Measurements from ENCODE around the gene HOXC12. TPM values are rescaled to one million over a fixed set of nuclear protein-coding genes. Genes with fewer than 3 reads are reported as not detected.

HOXC12 gene
- total and polyA plus RNA-seq, 4 donors = not detected

DNA sequence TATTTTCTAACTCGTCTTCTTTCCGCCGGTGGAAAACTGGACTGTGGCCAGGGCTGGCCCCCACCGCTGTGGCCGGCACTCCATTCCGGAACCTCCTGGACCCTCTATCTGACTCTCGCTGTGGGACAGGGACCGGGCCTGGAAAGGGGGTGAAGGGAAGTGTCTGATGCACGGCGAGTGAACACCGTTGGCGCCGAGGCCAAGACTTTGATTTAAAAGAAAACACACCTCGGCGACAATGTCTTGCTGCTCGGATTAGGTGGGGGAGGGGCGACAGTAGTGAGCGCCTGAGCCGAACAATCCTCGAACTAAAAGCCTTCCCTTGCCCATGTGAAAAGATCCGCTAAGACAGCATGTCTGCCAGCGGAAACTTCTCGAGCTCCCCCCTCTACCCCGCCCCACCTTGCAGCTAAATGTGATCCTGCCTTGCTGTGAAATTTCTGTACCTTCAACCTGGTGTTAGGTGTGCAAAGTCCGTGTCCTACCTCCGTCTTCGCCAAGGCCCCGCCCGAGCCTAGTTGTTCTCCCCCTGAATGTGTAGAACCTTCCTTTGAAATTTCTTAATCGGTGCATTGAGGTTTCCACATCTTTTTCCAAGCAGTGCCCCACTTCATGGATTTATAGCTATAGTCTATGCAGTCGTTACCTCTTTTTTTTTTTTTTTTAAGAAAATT is 20.9 kb downstream of the HOXC12 start:
- 12% methylated on average over 31 of the region's 31 CpGs for WGBS
- H3K9me3 ChIP-seq (ENCODE audit: control insufficient read depth in 4 of 4, low read length in 3 of 4) = no peaks in the 10 kb centered on the region
- peaks cover 5 to 42% (median 30%) of the 10 kb centered on the region in 4 donors for H3K27me3 ChIP-seq (ENCODE audit: control insufficient read depth in 4 of 4, insufficient read depth in 4 of 4, low read length in 3 of 4)
- H3K36me3 ChIP-seq (ENCODE audit: control insufficient read depth in 4 of 4, insufficient read depth in 3 of 4, low read depth in 1 of 4, low read length in 3 of 4) = no peaks in the 10 kb centered on the region
- no peak overlapping the region for H3K4me3 ChIP-seq (ENCODE audit: low read depth in 1 of 3, low read length in 3 of 3)
- H3K27ac ChIP-seq (ENCODE audit: low read depth in 1 of 2, low read length in 2 of 2) = no peak overlapping the region
- H3K9ac ChIP-seq (ENCODE audit: low read depth in 1 of 2, low read length in 2 of 2) = no peak overlapping the region
- no peak for TF ChIP-seq GABPA (IDR thresholded peaks at IDR 0.05 in 1 of 2, conservative IDR thresholded peaks at IDR 0.05 in 1 of 2)
- TF ChIP-seq HNF4A (conservative IDR thresholded peaks at IDR 0.05) = no peak
- TF ChIP-seq FOXA2 (IDR thresholded peaks at IDR 0.05) = no peak
- TF ChIP-seq YY1 (IDR thresholded peaks at IDR 0.05) = no peak
- TF ChIP-seq, protein P1, sequence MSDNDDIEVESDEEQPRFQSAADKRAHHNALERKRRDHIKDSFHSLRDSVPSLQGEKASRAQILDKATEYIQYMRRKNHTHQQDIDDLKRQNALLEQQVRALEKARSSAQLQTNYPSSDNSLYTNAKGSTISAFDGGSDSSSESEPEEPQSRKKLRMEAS (IDR thresholded peaks at IDR 0.05) = no peak
- TF ChIP-seq, protein P2, sequence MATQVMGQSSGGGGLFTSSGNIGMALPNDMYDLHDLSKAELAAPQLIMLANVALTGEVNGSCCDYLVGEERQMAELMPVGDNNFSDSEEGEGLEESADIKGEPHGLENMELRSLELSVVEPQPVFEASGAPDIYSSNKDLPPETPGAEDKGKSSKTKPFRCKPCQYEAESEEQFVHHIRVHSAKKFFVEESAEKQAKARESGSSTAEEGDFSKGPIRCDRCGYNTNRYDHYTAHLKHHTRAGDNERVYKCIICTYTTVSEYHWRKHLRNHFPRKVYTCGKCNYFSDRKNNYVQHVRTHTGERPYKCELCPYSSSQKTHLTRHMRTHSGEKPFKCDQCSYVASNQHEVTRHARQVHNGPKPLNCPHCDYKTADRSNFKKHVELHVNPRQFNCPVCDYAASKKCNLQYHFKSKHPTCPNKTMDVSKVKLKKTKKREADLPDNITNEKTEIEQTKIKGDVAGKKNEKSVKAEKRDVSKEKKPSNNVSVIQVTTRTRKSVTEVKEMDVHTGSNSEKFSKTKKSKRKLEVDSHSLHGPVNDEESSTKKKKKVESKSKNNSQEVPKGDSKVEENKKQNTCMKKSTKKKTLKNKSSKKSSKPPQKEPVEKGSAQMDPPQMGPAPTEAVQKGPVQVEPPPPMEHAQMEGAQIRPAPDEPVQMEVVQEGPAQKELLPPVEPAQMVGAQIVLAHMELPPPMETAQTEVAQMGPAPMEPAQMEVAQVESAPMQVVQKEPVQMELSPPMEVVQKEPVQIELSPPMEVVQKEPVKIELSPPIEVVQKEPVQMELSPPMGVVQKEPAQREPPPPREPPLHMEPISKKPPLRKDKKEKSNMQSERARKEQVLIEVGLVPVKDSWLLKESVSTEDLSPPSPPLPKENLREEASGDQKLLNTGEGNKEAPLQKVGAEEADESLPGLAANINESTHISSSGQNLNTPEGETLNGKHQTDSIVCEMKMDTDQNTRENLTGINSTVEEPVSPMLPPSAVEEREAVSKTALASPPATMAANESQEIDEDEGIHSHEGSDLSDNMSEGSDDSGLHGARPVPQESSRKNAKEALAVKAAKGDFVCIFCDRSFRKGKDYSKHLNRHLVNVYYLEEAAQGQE (IDR thresholded peaks at IDR 0.05) = no peak
- no peak for TF ChIP-seq ZBTB33 (IDR thresholded peaks at IDR 0.05)
- no peak for TF ChIP-seq SP1 (IDR thresholded peaks at IDR 0.05)
- TF ChIP-seq ATF3 (IDR thresholded peaks at IDR 0.05) = no peak
- no peak for TF ChIP-seq RXRA (IDR thresholded peaks at IDR 0.05)
- no peak for TF ChIP-seq RAD21 (IDR thresholded peaks at IDR 0.05)
- no peak for TF ChIP-seq TAF1 (conservative IDR thresholded peaks at IDR 0.05)
- TF ChIP-seq CTCF (IDR thresholded peaks at IDR 0.05; ENCODE audit: low read depth, low read length, missing input control) = no peak
- TF ChIP-seq FOXA1 (IDR thresholded peaks at IDR 0.05) = no peak
- TF ChIP-seq HNF4G (IDR thresholded peaks at IDR 0.05) = no peak
- TF ChIP-seq EGR1 (IDR thresholded peaks at IDR 0.05; ENCODE audit: low read depth in 2 of 2) = no peak
- TF ChIP-seq JUND (IDR thresholded peaks at IDR 0.05) = no peak
- no peak for TF ChIP-seq NR2F2 (IDR thresholded peaks at IDR 0.05)
- DNase-seq (ENCODE audit: low spot score) = no peak
- H3K4me1 ChIP-seq (ENCODE audit: control insufficient read depth in 4 of 4, insufficient read depth in 4 of 4, low read length in 3 of 4) = peaks cover 0 to 10% (median 4%) of the 10 kb centered on the region in 4 donors

All from liver (tissue), 9 donors.